Panc1 (cell line): ENCODE results near the gene KIF21A.

Source experiments
- POLR2AphosphoS5 ChIP-seq: IDR thresholded peaks from 2 replicates; pipeline ENCODE4 v1.6.1; 2012; ENCODE audit warnings: mild to moderate bottlenecking, low read depth, low read length, moderate library complexity
- TF ChIP-seq, protein P1 (sequence below): fragments of 450-650 bp; IDR thresholded peaks from 2 replicates; pipeline ENCODE4 v1.5.1; 2017; ENCODE audit warnings: mild to moderate bottlenecking

DNA sequence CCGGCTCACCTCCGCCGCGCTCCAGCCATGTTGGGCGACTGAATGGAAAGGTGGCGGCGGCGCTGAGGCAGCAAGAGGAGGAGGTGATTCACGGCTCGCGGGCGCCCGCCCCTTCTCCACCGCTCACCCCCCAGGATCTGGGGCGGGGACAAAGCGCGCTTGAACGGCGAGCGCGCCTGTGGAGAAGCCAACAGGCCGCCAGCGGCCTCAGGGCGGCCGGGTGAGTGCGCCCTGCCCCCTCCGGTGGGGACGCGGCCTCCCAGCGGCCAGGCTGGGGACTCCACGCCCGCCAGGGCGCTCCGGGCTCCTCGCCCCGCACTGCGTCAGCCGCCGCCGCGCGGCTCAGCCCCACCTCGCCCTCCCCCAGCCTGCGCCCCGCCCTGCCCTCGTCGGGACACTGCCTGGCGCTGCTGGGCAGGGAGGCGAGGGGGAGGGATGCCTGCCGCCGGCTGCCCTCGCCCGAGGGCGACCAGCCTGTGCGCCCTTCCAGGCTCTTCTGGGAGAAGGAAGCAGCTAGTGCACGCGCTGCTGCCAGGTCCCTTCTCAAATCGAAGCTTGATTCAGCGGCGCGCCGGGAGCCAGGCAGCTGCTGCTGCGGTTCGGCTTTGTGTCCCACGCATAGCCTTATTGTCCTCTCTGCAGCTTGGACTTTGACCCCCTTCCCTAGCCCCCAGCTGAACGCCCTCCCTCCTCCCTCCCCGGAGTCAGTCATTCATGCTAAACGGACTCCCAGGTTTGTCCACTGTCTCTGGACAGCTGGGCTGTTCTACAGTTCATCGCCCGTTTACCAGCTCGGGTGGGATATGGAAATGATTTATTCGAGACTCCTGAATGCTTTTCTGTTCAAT lies at the start of gene KIF21A:
- TF ChIP-seq, protein P1, sequence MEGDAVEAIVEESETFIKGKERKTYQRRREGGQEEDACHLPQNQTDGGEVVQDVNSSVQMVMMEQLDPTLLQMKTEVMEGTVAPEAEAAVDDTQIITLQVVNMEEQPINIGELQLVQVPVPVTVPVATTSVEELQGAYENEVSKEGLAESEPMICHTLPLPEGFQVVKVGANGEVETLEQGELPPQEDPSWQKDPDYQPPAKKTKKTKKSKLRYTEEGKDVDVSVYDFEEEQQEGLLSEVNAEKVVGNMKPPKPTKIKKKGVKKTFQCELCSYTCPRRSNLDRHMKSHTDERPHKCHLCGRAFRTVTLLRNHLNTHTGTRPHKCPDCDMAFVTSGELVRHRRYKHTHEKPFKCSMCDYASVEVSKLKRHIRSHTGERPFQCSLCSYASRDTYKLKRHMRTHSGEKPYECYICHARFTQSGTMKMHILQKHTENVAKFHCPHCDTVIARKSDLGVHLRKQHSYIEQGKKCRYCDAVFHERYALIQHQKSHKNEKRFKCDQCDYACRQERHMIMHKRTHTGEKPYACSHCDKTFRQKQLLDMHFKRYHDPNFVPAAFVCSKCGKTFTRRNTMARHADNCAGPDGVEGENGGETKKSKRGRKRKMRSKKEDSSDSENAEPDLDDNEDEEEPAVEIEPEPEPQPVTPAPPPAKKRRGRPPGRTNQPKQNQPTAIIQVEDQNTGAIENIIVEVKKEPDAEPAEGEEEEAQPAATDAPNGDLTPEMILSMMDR: peak; percentile 71
- peak; percentile 51 for TF ChIP-seq POLR2AphosphoS5
